ENCODE results near the gene GPC5. TPM values are rescaled to one million over a fixed set of nuclear protein-coding genes. Genes with fewer than 3 reads are reported as not detected.

GPC5 gene
- total RNA-seq, 8 experiments from 2014 or later, result 0.10 to 4.1 (median 2.3) TPM; not detected in 2

DNA sequence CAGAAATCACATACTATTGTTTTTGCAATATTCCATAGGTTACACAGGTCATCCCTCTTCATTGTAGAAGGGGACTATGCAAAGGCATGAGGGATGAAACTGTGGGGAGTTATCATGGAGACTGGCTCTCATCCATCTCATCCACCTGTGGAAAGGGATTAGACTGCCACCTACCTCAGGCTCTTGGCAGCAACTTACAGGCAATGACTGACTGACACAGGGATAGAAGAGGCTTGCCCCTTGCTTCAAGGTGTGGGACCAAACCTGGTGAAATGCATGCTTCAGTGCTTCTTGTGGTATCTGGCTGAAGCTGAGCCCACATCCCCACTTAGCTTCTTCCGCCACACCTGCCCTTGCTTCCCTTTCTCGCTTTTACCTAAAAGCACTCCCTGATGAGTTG is 341.3 kb downstream of the GPC5 start:
- WGBS, 10 experiments, result 0 to 100% (median 90%) methylated on average over 1 to 2 of the region's 2 CpGs; no CpG with 5 or more reads in 3 of the 10 experiments
- in situ Hi-C loops (cut with MboI; ENCODE audit: low pct_unique_long_range_greater_than_20kb in 2 of 9, low sequenced_read_pairs in 9 of 9, unreplicated experiment in 9 of 9), result no loop called here
- no peak overlapping the region for H3K4me3 ChIP-seq
- ATAC-seq (replicated peaks in 6 of 8), result no peak
- H3K27ac ChIP-seq, result no peak overlapping the region
- no peaks in the 10 kb centered on the region for H3K4me1 ChIP-seq (replicated peaks in 1 of 2)

DNA sequence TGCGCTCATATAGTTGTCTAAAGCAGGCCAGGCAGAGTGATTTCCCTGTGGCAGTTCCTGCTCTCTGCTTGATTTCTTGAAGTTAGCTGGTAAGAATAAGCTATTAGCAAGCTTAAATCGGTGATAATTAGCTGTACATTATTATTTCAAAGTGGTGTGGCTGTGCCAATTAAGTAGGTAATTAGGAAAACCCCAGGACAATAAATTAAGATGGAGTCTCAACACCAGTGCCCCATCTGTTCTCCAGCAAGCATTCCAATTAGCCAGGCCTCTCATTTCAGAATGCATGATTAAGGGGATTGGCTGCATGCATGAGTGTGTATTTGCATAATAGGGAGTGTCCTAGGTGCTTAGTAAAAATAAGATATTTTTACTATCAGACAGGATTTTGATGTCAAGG is 342.3 kb downstream of the GPC5 start:
- Histone ChIP-seq H3K4me3 (no peak overlapping the region), H3K4me1 (replicated peaks in 1 of 2) (peaks cover 0 to 7% of the 10 kb centered on the region in 2 donors), H3K27ac (no peak overlapping the region)
- WGBS, 10 experiments, result 0 to 100% (median 48%) methylated on average over 1 to 2 of the region's 2 CpGs
- in situ Hi-C loops (cut with MboI; ENCODE audit: low pct_unique_long_range_greater_than_20kb in 2 of 9, low sequenced_read_pairs in 9 of 9, unreplicated experiment in 9 of 9), result no loop called here
- ATAC-seq (replicated peaks in 6 of 8), result peak in 1 of 8 experiments; percentile 22

DNA sequence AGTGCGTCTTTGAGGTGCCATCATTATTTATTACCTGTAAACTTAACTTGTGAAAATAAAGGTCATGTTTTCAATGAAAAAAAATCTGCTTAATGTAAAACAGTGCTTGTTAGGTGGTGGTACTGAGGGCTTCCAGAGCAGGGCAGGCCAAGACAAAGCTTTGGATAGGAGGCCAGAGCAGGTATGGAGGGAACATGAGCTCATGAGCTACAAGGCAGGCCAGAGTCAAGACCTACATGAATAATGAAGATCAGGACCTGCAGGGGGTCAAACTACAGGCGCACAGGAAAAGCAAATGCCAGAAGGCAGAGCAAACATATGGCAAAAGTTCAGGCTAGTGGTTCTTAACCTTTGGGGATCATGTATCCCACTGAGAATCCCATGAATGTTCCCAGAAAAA is 343.5 kb downstream of the GPC5 start:
- Histone ChIP-seq H3K4me1 (replicated peaks in 1 of 2) (peaks cover 2 to 15% of the 10 kb centered on the region in 2 donors), H3K4me3 (no peak overlapping the region), H3K27ac (no peak overlapping the region)
- no peak for ATAC-seq (replicated peaks in 6 of 8)
- in situ Hi-C loops (cut with MboI; ENCODE audit: low pct_unique_long_range_greater_than_20kb in 2 of 9, low sequenced_read_pairs in 9 of 9, unreplicated experiment in 9 of 9), result no loop called here
- WGBS, 10 experiments, result 0 to 89% (median 83%) methylated on average over 1 to 2 of the region's 2 CpGs; no CpG with 5 or more reads in 1 of the 10 experiments

- H3K4me1 ChIP-seq (replicated peaks in 1 of 2), result peaks cover 2 to 15% of the 10 kb centered on the region in 2 donors
- no peak overlapping the region for H3K27ac ChIP-seq
- H3K4me3 ChIP-seq, result no peak overlapping the region
- in situ Hi-C loops (cut with MboI; ENCODE audit: low pct_unique_long_range_greater_than_20kb in 2 of 9, low sequenced_read_pairs in 9 of 9, unreplicated experiment in 9 of 9), result no loop called here
- ATAC-seq (replicated peaks in 6 of 8), result no peak
These were observed 345.9 kb downstream of the GPC5 start for GRCh38 chr13:91744284-91744683.

GRCh38 chr13:91745967-91746366 is 347.5 kb downstream of the GPC5 start:
- Histone ChIP-seq H3K4me1 (replicated peaks in 1 of 2) (peaks cover 2 to 15% of the 10 kb centered on the region in 2 donors), H3K4me3 (no peak overlapping the region), H3K27ac (no peak overlapping the region)
- in situ Hi-C loops (cut with MboI; ENCODE audit: low pct_unique_long_range_greater_than_20kb in 2 of 9, low sequenced_read_pairs in 9 of 9, unreplicated experiment in 9 of 9), result no loop called here
- 0 to 80% (median 51%) methylated on average over 1 to 3 of the region's 3 CpGs; no CpG with 5 or more reads in 1 of the 10 experiments for WGBS, 10 experiments
- ATAC-seq (replicated peaks in 6 of 8), result no peak

DNA sequence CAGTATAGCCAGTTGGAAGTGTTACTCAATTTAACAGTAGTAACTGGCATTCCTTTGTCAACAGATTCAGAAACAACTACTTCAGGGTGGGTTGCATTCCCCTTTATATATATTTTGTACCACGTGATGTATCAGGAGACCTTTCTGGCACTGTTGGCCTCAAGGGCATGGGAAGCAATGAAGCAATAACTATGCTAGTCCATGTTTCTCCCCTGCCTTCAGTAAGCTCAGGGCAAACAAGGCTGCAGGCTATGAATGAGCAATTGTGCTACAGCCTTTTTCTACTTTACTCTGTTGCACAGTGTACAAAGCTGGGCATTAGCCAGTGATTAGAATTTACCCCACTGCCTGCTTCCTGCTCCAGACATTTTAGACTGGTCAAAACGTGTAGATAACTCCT is 348.8 kb downstream of the GPC5 start:
- peak in 1 of 8 experiments; percentile 33 for ATAC-seq (replicated peaks in 6 of 8)
- WGBS, 10 experiments, result 0 to 78% (median 43%) methylated on average over 1 to 2 of the region's 2 CpGs; no CpG with 5 or more reads in 2 of the 10 experiments
- Histone ChIP-seq H3K4me1 (replicated peaks in 1 of 2) (peaks cover 2 to 15% of the 10 kb centered on the region in 2 donors), H3K27ac (no peak overlapping the region), H3K4me3 (no peak overlapping the region)
- in situ Hi-C loops (cut with MboI; ENCODE audit: low pct_unique_long_range_greater_than_20kb in 2 of 9, low sequenced_read_pairs in 9 of 9, unreplicated experiment in 9 of 9), result no loop called here

- peaks cover 2 to 15% of the 10 kb centered on the region in 2 donors for H3K4me1 ChIP-seq (replicated peaks in 1 of 2)
- no peak overlapping the region for H3K27ac ChIP-seq
- 0 to 100% (median 74%) methylated on average over 1 to 4 of the region's 4 CpGs for WGBS, 10 experiments
- ATAC-seq (replicated peaks in 6 of 8), result no peak
- in situ Hi-C loops (cut with MboI; ENCODE audit: low pct_unique_long_range_greater_than_20kb in 2 of 9, low sequenced_read_pairs in 9 of 9, unreplicated experiment in 9 of 9), result no loop called here
- no peak overlapping the region for H3K4me3 ChIP-seq
These were observed 350.1 kb downstream of the GPC5 start for GRCh38 chr13:91748416-91749089.

DNA sequence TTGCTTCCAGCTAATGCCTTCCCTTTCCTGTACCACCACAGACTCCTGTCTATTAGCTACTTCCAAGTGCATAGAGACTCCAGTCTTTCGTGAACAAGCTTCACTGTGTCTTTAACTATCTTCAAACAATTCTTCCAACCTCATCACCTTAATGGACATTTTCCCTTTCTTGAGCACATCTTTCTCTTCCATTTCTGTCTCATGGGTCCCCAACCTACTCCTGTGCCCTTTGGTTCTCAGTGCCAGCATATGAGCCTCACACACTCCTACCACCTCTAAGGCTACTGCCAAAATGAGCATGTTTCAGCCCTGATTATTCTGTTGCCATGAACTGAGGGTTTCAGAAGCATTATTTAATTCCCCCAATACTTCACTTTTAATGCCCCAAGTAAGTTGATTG is 360.3 kb downstream of the GPC5 start:
- H3K27ac ChIP-seq, result no peak overlapping the region
- H3K4me1 ChIP-seq (replicated peaks in 1 of 2), result peaks cover 0 to 5% of the 10 kb centered on the region in 2 donors
- ATAC-seq (replicated peaks in 6 of 8), result no peak
- in situ Hi-C loops (cut with MboI; ENCODE audit: low pct_unique_long_range_greater_than_20kb in 2 of 9, low sequenced_read_pairs in 9 of 9, unreplicated experiment in 9 of 9), result no loop called here
- no peak overlapping the region for H3K4me3 ChIP-seq
- WGBS, 10 experiments, result 0 to 78% (median 38%) methylated on average over 1 of the region's 1 CpG; no CpG with 5 or more reads in 6 of the 10 experiments

- in situ Hi-C loops (cut with MboI; ENCODE audit: low pct_unique_long_range_greater_than_20kb in 2 of 9, low sequenced_read_pairs in 9 of 9, unreplicated experiment in 9 of 9), result no loop called here
- WGBS, 10 experiments, result 24 to 97% (median 88%) methylated on average over 3 of the region's 4 CpGs; no CpG with 5 or more reads in 1 of the 10 experiments
- no peak for ATAC-seq (replicated peaks in 6 of 8)
These were observed 364.5 kb downstream of the GPC5 start for GRCh38 chr13:91762957-91763356.

GRCh38 chr13:91764527-91764926 is 366.1 kb downstream of the GPC5 start:
- 3 to 100% (median 80%) methylated on average over 1 to 7 of the region's 7 CpGs; no CpG with 5 or more reads in 3 of the 10 experiments for WGBS, 10 experiments
- H3K4me1 ChIP-seq (replicated peaks in 1 of 2), result peaks cover 0 to 13% of the 10 kb centered on the region in 2 donors
- in situ Hi-C loops (cut with MboI; ENCODE audit: low pct_unique_long_range_greater_than_20kb in 2 of 9, low sequenced_read_pairs in 9 of 9, unreplicated experiment in 9 of 9), result no loop called here
- no peak overlapping the region for H3K27ac ChIP-seq
- no peak for ATAC-seq (replicated peaks in 6 of 8)
- no peak overlapping the region for H3K4me3 ChIP-seq

More at GRCh38 chr13:91762957-91763356, 364.5 kb downstream of the GPC5 start:
- Histone ChIP-seq H3K4me1 (replicated peaks in 1 of 2) (peaks cover 0 to 13% of the 10 kb centered on the region in 2 donors), H3K4me3 (no peak overlapping the region), H3K27ac (no peak overlapping the region)

DNA sequence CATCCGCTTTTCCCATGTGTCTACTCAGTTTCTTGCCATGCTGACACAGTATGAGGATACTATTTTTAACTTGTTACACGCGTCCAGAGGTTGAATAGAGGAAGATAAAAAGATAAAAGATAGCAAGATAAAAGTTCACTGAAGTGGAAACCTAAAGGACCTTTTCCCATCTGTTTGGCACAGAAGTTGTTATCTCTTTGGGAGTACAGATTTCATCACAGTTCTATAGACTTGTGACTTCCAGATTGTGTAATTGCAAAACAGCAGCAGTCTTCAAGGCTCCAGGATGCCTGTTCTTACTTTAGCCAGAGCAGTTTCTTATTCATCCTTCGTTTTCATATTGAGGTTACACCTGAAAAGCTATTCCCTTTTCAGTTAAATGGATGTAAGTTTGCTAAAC is 369.2 kb downstream of the GPC5 start:
- Histone ChIP-seq H3K27ac (no peak overlapping the region), H3K4me3 (no peak overlapping the region), H3K4me1 (replicated peaks in 1 of 2) (peaks cover 0 to 8% of the 10 kb centered on the region in 2 donors)
- ATAC-seq (replicated peaks in 6 of 8), result no peak
- WGBS, 10 experiments, result 0 to 90% (median 73%) methylated on average over 1 to 4 of the region's 4 CpGs; no CpG with 5 or more reads in 1 of the 10 experiments
- in situ Hi-C loops (cut with MboI; ENCODE audit: low pct_unique_long_range_greater_than_20kb in 2 of 9, low sequenced_read_pairs in 9 of 9, unreplicated experiment in 9 of 9), result no loop called here

- WGBS, 10 experiments, result 0 to 100% (median 80%) methylated on average over 1 to 2 of the region's 2 CpGs; no CpG with 5 or more reads in 3 of the 10 experiments
- in situ Hi-C loops (cut with MboI; ENCODE audit: low pct_unique_long_range_greater_than_20kb in 2 of 9, low sequenced_read_pairs in 9 of 9, unreplicated experiment in 9 of 9), result no loop called here
- no peak for ATAC-seq (replicated peaks in 6 of 8)
These were observed 370.3 kb downstream of the GPC5 start for GRCh38 chr13:91768746-91769145.

GRCh38 chr13:91771229-91771628 is 372.8 kb downstream of the GPC5 start:
- H3K27ac ChIP-seq, result no peak overlapping the region
- H3K4me3 ChIP-seq, result no peak overlapping the region
- WGBS, 10 experiments, result 0 to 75% (median 57%) methylated on average over 1 of the region's 1 CpG; no CpG with 5 or more reads in 3 of the 10 experiments
- peaks cover 2% of the 10 kb centered on the region in 2 donors for H3K4me1 ChIP-seq (replicated peaks in 1 of 2)
- no peak for ATAC-seq (replicated peaks in 6 of 8)
- in situ Hi-C loops (cut with MboI; ENCODE audit: low pct_unique_long_range_greater_than_20kb in 2 of 9, low sequenced_read_pairs in 9 of 9, unreplicated experiment in 9 of 9), result no loop called here

More at GRCh38 chr13:91768746-91769145, 370.3 kb downstream of the GPC5 start:
- Histone ChIP-seq H3K4me1 (replicated peaks in 1 of 2) (peaks cover 0 to 8% of the 10 kb centered on the region in 2 donors), H3K27ac (no peak overlapping the region), H3K4me3 (no peak overlapping the region)

Measured in motor neuron (in vitro differentiated cells).